ENCODE data around the gene MCCC1.

DNA sequence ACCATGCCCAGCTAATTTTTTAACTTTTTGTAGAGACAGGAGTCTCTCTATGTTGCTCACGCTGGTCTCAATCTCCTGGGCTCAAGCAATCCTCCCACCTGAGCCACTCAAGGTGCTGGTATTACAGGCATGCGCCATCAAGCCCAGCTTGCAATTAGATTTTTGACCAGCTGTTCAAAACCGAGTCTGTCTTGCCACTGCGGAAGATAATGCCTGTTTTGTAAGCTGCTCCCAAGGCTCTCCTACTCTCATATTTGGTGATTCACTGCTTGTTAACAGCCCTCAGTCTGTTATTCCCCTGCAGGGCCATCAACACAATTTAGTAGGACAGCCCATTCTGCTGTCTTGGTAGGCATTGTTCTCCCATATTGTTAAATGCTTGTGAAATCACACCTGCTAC is 17.8 kb upstream of the MCCC1 start:
- TF ChIP-seq, protein P1, sequence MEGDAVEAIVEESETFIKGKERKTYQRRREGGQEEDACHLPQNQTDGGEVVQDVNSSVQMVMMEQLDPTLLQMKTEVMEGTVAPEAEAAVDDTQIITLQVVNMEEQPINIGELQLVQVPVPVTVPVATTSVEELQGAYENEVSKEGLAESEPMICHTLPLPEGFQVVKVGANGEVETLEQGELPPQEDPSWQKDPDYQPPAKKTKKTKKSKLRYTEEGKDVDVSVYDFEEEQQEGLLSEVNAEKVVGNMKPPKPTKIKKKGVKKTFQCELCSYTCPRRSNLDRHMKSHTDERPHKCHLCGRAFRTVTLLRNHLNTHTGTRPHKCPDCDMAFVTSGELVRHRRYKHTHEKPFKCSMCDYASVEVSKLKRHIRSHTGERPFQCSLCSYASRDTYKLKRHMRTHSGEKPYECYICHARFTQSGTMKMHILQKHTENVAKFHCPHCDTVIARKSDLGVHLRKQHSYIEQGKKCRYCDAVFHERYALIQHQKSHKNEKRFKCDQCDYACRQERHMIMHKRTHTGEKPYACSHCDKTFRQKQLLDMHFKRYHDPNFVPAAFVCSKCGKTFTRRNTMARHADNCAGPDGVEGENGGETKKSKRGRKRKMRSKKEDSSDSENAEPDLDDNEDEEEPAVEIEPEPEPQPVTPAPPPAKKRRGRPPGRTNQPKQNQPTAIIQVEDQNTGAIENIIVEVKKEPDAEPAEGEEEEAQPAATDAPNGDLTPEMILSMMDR (IDR thresholded peaks at IDR 0.05; ENCODE audit: low read length): no peak
- no peak for TF ChIP-seq EZH2phosphoT487 (IDR thresholded peaks at IDR 0.05; ENCODE audit: low read length)
- TF ChIP-seq EZH2 (optimal IDR thresholded peaks at IDR 0.05; ENCODE audit: low read depth, low read length): no peak

All from MM.1S (cell line).